A673 (cell line): ENCODE data around the gene CREB5.

Experiments used
- EZH2 ChIP-seq: fragments of 200-600 bp; sonication (generic); IDR thresholded peaks from 2 replicates; pipeline ENCODE4 v1.6.1; 2017; ENCODE audit warnings: borderline replicate concordance, low read depth, mild to moderate bottlenecking, mixed read lengths, antibody characterized with exemption, low read length; ENCODE audit not compliant: poor library complexity, severe bottlenecking
- TF ChIP-seq, protein P1 (sequence below): fragments of 300-800, 200-600 bp; sonication (generic); conservative IDR thresholded peaks from 2 replicates; pipeline ENCODE4 v1.5.1; 2017; ENCODE audit warnings: low read depth, mild to moderate bottlenecking, antibody characterized with exemption, low read length, moderate library complexity, mixed read lengths

DNA sequence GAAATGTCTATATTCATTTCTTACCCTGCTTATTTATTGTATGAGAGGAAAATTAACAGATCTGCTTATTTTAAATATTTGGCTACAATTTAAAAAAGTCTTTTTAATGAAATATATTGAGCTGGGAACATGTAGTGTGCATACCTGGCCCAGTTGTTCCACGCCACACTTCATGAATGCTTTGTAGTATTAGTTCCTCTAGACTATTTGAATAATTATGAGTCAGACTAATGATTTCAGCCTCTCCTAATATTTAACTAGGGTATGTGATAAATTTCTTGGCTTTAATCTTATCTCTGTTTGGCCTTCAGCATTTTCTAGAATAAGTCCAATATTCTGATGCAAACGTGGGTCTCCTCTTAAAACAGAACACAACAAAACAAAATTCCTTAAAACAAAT is 226.6 kb downstream of the CREB5 start:
- TF ChIP-seq, protein P1, sequence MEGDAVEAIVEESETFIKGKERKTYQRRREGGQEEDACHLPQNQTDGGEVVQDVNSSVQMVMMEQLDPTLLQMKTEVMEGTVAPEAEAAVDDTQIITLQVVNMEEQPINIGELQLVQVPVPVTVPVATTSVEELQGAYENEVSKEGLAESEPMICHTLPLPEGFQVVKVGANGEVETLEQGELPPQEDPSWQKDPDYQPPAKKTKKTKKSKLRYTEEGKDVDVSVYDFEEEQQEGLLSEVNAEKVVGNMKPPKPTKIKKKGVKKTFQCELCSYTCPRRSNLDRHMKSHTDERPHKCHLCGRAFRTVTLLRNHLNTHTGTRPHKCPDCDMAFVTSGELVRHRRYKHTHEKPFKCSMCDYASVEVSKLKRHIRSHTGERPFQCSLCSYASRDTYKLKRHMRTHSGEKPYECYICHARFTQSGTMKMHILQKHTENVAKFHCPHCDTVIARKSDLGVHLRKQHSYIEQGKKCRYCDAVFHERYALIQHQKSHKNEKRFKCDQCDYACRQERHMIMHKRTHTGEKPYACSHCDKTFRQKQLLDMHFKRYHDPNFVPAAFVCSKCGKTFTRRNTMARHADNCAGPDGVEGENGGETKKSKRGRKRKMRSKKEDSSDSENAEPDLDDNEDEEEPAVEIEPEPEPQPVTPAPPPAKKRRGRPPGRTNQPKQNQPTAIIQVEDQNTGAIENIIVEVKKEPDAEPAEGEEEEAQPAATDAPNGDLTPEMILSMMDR, result no peak
- TF ChIP-seq EZH2, result no peak
